NCI-H1417 treated with DMSO at 0.1 percent for 48 hours (cell line): Measurements from ENCODE around the gene TEX35.
"Not testable (repeated sequence)": the region's sequence is repeated elsewhere in the genome, so short reads cannot be mapped to it uniquely, and the experiment has no call there.

Source experiments
- DNase-seq: peaks from one replicate; lab custom pipeline; 2025; lab: John Stamatoyannopoulos, UW

Gene TEX35

GRCh38 chr1:178495158-178495557 is 17.8 kb upstream of the TEX35 start:
- DNase-seq = no peak

- no peak for DNase-seq
Observed at GRCh38 chr1:178495741-178496409, 17.0 kb upstream of the TEX35 start.

DNA sequence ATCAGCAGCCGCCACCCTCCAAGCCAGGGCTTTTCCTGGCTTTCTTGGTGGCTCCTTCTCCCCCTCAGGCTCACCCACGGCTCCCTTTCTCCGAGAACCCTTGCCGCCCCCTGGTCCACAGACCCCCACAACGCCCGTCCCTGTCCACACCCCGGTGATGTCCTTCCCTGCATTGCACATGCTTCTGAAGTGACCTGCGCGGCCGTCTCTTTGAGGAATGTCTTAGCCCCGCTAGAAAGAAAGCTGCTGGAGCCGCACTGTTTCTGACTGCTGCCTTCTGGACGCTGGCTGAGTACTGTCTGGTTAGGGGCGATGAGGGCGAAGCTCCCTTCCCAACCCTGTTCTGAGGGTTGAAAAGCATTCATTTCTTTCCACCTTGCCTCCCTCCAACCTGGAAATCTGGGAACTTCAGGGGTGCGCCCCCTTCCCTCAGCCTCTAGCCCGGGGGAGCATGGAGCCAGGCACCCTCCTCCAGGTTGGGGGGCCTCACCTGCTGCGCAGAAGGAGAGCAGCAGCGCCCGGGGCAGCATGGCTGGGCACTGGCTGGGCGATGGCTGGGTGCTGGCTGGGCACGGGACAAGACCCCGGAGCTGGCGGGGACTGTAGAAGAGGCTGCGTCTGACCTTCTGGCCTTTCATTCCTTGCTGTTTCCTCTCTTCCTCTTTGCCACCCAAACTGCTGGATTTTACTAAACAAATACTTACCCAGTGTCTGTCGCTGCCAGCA is 16.3 kb upstream of the TEX35 start, which contains the start of gene CLEC20A:
Gene CLEC20A, minus strand, starts transcription at position 555 of the 726 bp plus-strand sequence. Its CDS starts 25 bp downstream, at position 530.
- DNase-seq = no peak

DNA sequence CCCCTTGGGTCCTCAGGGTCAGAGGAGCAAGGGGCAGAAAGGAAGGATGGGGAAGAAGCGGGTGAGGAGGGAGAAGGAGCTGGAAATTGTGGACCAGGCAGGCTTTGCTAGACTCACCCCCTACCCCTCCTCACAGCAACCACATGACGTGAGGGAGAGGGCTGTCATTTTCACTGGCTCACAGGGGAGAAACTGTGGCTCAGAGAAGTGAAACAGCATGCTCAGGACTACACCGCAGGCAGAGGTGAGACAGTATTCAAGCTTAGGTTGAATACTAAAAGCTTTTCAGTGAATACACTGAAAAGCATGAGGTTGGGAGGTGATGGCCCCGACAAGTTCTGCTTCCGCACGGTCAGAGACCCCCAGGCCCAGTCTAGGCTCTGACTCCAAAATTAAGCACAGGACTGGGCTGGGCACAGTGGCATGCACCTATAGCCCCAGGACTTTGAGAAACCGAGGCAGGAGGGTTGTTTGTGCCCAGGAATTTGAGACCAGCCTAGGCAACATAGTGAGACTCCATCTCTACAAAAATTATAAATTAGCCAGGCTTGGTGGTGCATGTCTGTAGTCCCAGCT is 14.9 kb upstream of the TEX35 start:
- DNase-seq = no peak

- no peak for DNase-seq
Observed at GRCh38 chr1:178498896-178499675, 13.8 kb upstream of the TEX35 start.

GRCh38 chr1:178500091-178500770 is 12.7 kb upstream of the TEX35 start:
- no peak for DNase-seq

- no peak for DNase-seq
Observed at GRCh38 chr1:178500936-178501554, 11.9 kb upstream of the TEX35 start.

DNA sequence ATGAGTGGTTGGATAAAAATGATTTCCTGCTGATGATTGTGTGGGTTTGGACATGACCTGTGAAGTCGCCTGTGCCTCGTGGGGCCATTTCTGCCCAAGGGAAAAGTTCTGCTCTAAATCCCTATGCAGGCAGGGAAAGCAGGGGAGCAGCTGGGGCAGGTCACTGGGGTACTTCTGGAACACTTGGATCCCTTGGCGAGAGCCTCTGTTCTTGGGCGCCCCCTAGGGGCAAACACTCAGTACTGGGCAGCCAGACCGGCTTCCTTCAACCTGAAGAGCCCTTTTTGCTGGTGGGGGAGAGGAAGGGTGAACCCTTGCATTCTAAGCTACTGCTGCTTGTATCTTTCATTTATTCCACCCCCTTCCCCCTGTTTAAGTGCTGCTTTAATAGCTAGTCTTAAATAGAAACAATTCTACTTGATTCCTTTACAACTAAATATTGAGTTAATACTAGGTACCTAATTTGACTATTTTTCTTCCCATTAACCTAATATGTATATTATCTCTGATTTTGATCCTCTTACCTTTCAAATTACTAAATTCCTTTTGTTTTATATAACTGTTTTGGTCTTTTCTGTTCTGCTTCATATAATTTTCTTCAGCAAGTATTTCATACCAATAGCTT is 11.1 kb upstream of the TEX35 start:
- no peak for DNase-seq

DNA sequence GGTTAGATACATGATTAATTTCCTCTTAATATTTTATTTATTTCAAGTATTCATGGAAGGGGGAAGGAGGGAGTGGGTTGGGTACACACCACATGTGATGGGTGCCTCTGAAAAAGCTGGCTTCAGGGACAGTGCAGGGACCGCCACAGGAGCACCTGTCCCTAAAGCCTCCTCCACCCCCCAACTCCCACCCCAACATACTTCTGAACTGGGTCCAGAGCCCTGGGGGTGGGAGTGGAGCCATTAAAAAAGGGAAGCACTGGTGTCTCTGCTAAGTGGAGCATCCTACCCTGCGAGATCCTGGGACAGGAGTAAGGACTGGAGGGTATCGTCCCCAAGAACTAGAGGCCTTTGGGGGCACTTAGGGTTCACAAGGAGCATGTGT is 10.6 kb upstream of the TEX35 start:
- no peak for DNase-seq

GRCh38 chr1:178502856-178503255 is 10.1 kb upstream of the TEX35 start:
- DNase-seq = no peak

DNA sequence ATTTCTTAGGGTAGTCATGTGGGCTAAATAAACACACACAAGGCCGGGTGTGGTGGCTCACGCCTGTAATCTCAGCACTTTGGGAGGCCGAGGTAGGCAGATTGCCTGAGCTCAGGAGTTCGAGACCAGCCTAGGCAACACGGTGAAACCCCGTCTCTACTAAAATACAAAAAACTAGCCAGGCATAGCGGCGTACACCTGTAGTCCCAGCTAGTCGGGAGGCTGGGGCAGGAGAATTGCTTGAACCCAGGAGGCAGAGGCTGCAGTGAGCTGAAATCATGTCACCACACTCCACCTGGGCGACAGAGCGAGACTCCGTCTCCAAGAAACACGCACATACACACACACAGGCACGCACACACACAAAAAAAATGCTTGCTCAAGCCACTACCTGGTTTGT is 9.6 kb upstream of the TEX35 start:
- DNase-seq = not testable (repeated sequence)

DNA sequence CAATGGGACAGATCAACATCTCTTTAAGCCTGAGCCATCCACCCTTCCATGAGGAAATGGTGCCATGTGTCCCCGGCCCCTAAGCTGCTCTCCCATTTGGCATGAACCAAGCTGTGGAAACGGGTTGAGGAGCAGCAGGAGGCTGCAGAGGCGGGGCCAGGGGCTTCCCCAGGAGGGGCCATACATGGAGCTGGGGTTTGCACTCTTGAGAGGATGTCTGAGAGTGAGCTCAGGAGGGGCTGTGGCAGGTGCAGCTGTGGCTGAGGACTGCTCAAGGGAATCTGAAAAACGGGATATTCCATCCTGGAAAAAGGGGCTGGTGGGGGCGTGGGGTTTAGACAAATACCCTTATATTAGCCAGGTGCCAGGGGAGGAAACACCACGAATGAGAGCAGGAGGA is 9.1 kb upstream of the TEX35 start:
- DNase-seq = no peak

- DNase-seq = no peak
Observed at GRCh38 chr1:178504286-178504685, 8.6 kb upstream of the TEX35 start.

- DNase-seq = no peak
Observed at GRCh38 chr1:178506177-178506576, 6.7 kb upstream of the TEX35 start.

- DNase-seq = no peak
Observed at GRCh38 chr1:178506669-178507068, 6.2 kb upstream of the TEX35 start.

- no peak for DNase-seq
Observed at GRCh38 chr1:178509414-178510007, 3.4 kb upstream of the TEX35 start.

GRCh38 chr1:178510155-178510554 is 2.8 kb upstream of the TEX35 start:
- no peak for DNase-seq

DNA sequence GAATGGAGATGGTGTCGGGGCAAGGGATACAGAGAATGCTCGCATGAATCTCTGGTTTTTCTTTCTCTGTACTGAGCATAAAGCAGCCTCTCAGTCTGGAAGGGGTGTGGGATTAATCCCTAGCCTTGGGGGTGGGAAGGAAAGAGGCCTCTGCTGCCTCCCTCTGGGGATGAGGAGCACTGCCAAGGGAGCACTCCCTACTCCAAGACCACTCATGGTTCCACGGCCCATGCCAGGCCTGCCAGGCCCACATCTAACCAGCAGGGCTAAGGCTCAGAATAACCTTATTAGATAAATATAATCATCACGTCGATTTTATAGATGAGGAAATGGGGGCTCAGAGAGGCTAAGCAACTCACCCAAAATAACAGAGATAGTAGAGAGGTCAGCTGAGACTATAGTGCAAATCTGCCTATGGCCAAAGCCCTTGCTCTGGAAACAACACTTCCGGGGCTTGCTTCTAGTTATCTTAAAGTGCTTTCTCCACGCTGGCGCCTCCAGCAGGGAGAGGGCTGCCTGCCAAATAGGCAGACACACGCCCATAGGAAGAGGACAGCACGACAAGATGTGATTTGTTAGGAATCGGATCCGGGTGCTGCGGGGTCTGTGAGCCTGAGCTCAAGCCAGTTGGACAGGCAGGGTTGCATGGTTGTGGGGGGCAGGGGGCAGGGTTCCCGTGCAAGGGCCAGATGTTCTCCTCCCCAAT is 522 bp downstream of the TEX35 start:
- DNase-seq = no peak

DNA sequence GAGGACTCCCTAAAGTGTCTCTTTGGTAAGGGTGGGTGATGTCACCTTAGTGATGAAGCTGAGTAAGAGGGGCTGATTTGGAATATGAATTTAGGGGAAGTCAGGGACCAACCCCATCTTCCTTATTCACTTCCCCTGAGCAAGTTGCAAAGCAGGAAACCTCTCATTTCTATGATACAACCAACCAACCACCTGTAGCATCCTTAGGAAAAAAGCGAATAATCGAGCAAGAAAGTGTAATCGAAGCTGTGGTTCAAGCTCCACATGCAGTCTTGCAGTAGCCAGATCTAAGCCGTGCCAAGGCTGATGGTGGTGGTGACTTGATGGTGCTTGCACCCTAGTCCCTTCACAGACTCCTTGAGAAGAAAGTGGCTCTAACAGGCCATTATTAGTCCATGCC is 3.2 kb downstream of the TEX35 start:
- DNase-seq = no peak

- no peak for DNase-seq
Observed at GRCh38 chr1:178518894-178519293, 6.0 kb downstream of the TEX35 start.
